22Rv1 (cell line): Measurements from ENCODE around the gene ENSA.
"Not testable (repeated sequence)": the region's sequence is repeated elsewhere in the genome, so short reads cannot be mapped to it uniquely, and the experiment has no call there.

Experiments used
- H3K27ac ChIP-seq: fragments of 450-650 bp; 2 replicates; pipeline ENCODE4 v1.5.1; 2017
- CTCF ChIP-seq: fragments of 450-650 bp; IDR thresholded peaks from 2 replicates; pipeline ENCODE4 v1.5.1; 2017; ENCODE audit warnings: mild to moderate bottlenecking
- ZFX ChIP-seq: fragments of 450-650 bp; IDR thresholded peaks from 2 replicates; pipeline ENCODE4 v1.6.1; 2017; ENCODE audit warnings: antibody characterized with exemption, borderline replicate concordance

Gene ENSA

GRCh38 chr1:150650193-150650592, 20.8 kb upstream of the ENSA start:
- TF ChIP-seq CTCF: no peak
- no peak for TF ChIP-seq ZFX
- no peak overlapping the region for H3K27ac ChIP-seq

- TF ChIP-seq CTCF (no peak), ZFX (no peak)
- H3K27ac ChIP-seq: no peak overlapping the region
Measured at GRCh38 chr1:150649441-150650075, 20.1 kb upstream of the ENSA start.

- TF ChIP-seq ZFX (no peak), CTCF (no peak)
- no peak overlapping the region for H3K27ac ChIP-seq
Measured at GRCh38 chr1:150642296-150642695, 12.9 kb upstream of the ENSA start.

GRCh38 chr1:150641126-150641815, 11.9 kb upstream of the ENSA start:
- not testable (repeated sequence) for H3K27ac ChIP-seq

GRCh38 chr1:150638430-150638829, 9.0 kb upstream of the ENSA start:
- H3K27ac ChIP-seq: not testable (repeated sequence)

GRCh38 chr1:150634839-150635622, 5.6 kb upstream of the ENSA start:
- not testable (repeated sequence) for H3K27ac ChIP-seq

GRCh38 chr1:150628766-150629114, 672 bp downstream of the ENSA start:
- peak overlapping the region; percentile 95 for H3K27ac ChIP-seq
- TF ChIP-seq ZFX (no peak), CTCF (no peak)

GRCh38 chr1:150627826-150628410, 1.5 kb downstream of the ENSA start:
- H3K27ac ChIP-seq: peak overlapping the region; percentile 95
- no peak for TF ChIP-seq ZFX
- TF ChIP-seq CTCF: no peak
